Keratinocyte (primary cell): ENCODE measurements around the gene GADD45G. TPM values are rescaled to one million over a fixed set of nuclear protein-coding genes. Genes with fewer than 3 reads are reported as not detected.

Experiments used
- DNase-seq: peaks from one replicate; pipeline ENCODE4 v3.0.0-alpha.2; 2011; ENCODE audit warnings: low read depth, missing footprints, low spot score
- FAIRE-seq: peaks from 2 replicates; lab custom pipeline; 2011; peaks lifted over from hg19 to GRCh38; lab: Jason Lieb, UNC
- H2AFZ ChIP-seq: 2 replicates; pipeline ENCODE4 v1.6.0; 2012; ENCODE audit warnings: low read length, control low read depth, inconsistent platforms; ENCODE audit not compliant: control insufficient read depth
- H3K27ac ChIP-seq: 2 replicates; pipeline ENCODE4 v1.5.1; 2011; ENCODE audit warnings: low read length; ENCODE audit not compliant: control insufficient read depth, insufficient read depth
- H3K27me3 ChIP-seq: 3 replicates; pipeline ENCODE4 v1.6.0; 2011; ENCODE audit warnings: low read length; ENCODE audit not compliant: control insufficient read depth, insufficient read depth; ENCODE audit errors: extremely low read depth
- H3K36me3 ChIP-seq, 2 experiments: 2 replicates in 1 of 2; 3 replicates in 1 of 2; pipeline ENCODE4 v1.5.1; 2011; ENCODE audit warnings: low read length in 2 of 2, mild to moderate bottlenecking in 1 of 2; ENCODE audit not compliant: control insufficient read depth in 2 of 2, insufficient read depth in 2 of 2; ENCODE audit errors: extremely low read depth in 1 of 2
- H3K4me1 ChIP-seq: 3 replicates; pipeline ENCODE4 v1.5.1; 2011; ENCODE audit warnings: low read length; ENCODE audit not compliant: control insufficient read depth, insufficient read depth; ENCODE audit errors: extremely low read depth
- H3K4me2 ChIP-seq: 3 replicates; pipeline ENCODE4 v1.6.0; 2011; ENCODE audit warnings: low read depth, low read length; ENCODE audit not compliant: control insufficient read depth, insufficient read depth; ENCODE audit errors: extremely low read depth
- H3K4me3 ChIP-seq, 3 experiments: fragments of 200-600 bp in 1 of 3; sonication (generic) in 1 of 3; 2 replicates in 2 of 3; 3 replicates in 1 of 3; pipeline ENCODE4 v1.5.1; 2011 to 2016; ENCODE audit warnings: low read length in 3 of 3, mild to moderate bottlenecking in 3 of 3, control low read depth in 2 of 3, inconsistent platforms in 1 of 3, low read depth in 1 of 3, mixed read lengths in 1 of 3, mixed run types in 1 of 3, moderate library complexity in 1 of 3; ENCODE audit not compliant: control insufficient read depth in 2 of 3, insufficient read depth in 2 of 3; ENCODE audit errors: extremely low read depth in 1 of 3
- H3K79me2 ChIP-seq: 2 replicates; pipeline ENCODE4 v1.6.0; 2012; ENCODE audit warnings: low read length; ENCODE audit not compliant: control insufficient read depth, insufficient read depth
- H3K9ac ChIP-seq: 3 replicates; pipeline ENCODE4 v1.6.0; 2011; ENCODE audit warnings: low read length; ENCODE audit not compliant: control insufficient read depth, insufficient read depth; ENCODE audit errors: extremely low read depth
- H3K9me1 ChIP-seq: 3 replicates; pipeline ENCODE4 v1.6.0; 2011; ENCODE audit warnings: low read length; ENCODE audit not compliant: control insufficient read depth, insufficient read depth; ENCODE audit errors: extremely low read depth
- H3K9me3 ChIP-seq: 2 replicates; pipeline ENCODE4 v1.5.1; 2012; ENCODE audit warnings: low read depth, low read length; ENCODE audit not compliant: control insufficient read depth
- H4K20me1 ChIP-seq: 3 replicates; pipeline ENCODE4 v1.6.0; 2011; ENCODE audit warnings: low read length; ENCODE audit not compliant: control insufficient read depth, insufficient read depth; ENCODE audit errors: extremely low read depth
- CTCF ChIP-seq, 3 experiments: IDR thresholded peaks in 1 of 3; conservative IDR thresholded peaks in 1 of 3; optimal IDR thresholded peaks in 1 of 3; 2 replicates in 2 of 3; 3 replicates in 1 of 3; pipeline versions ENCODE3 to v1.5.1; 2011; ENCODE audit warnings: low read length in 3 of 3, mild to moderate bottlenecking in 3 of 3, moderate library complexity in 2 of 3, control low read depth in 1 of 3, inconsistent platforms in 1 of 3; ENCODE audit not compliant: insufficient read depth in 2 of 3; ENCODE audit errors: extremely low read depth in 1 of 3
- EZH2 ChIP-seq: IDR thresholded peaks from one replicate; pipeline ENCODE4 v1.6.1; 2012; ENCODE audit warnings: inconsistent platforms, mild to moderate bottlenecking, low read length, moderate library complexity
- dilution Hi-C: fragments of 300-500 bp; cut with MboI; formaldehyde crosslinking; loops from one replicate; pipeline ENCODE4 v1.7.0; 2020; ENCODE audit warnings: low sequenced_read_pairs; ENCODE audit not compliant: extremely low pct_ligation_motif_present
- polyA plus RNA-seq, 5 experiments: library from polyadenylated mRNA; depleted of rRNA in 3 of 5; stranded (reverse) in 3 of 5; stranded (forward) in 1 of 5; unstranded in 1 of 5; fragments of >200 nt; gene quantifications; 1 replicate in 1 of 5; 2 replicates in 3 of 5; 3 replicates in 1 of 5; pipeline versions ENCODE4 v1.2.1 to v1.2.3, GENCODE V29; 2011 to 2012; ENCODE audit warnings: missing spikeins in 2 of 5, low read depth in 1 of 5, low replicate concordance in 1 of 5

The GADD45G gene
- polyA plus RNA-seq, 1 donor (not counting 4 experiments of a cell fraction or from before 2014, with no cell fraction given) = 0.05 TPM

- FAIRE-seq (no peak), DNase-seq (no peak)
- H3K9ac ChIP-seq = no peak overlapping the region
- peaks cover 24% of the 10 kb centered on the region for H3K27me3 ChIP-seq
- dilution Hi-C loops = loop anchor here (10.0 kb wide), 1 partner anchor 496 kb away; no protein-coding TSS in a partner anchor
- H4K20me1 ChIP-seq = no peaks in the 10 kb centered on the region
- no peak overlapping the region for H3K4me3 ChIP-seq
- H3K36me3 ChIP-seq = no peaks in the 10 kb centered on the region
- no peaks in the 10 kb centered on the region for H3K9me1 ChIP-seq
- H3K4me2 ChIP-seq = no peak overlapping the region
- H3K27ac ChIP-seq = no peak overlapping the region
- no peaks in the 10 kb centered on the region for H3K79me2 ChIP-seq
- peaks cover 21% of the 10 kb centered on the region for H3K4me1 ChIP-seq
- H3K9me3 ChIP-seq = peaks cover 4% of the 10 kb centered on the region
- H2AFZ ChIP-seq = no peak overlapping the region
- TF ChIP-seq EZH2 (no peak), CTCF (optimal IDR thresholded peaks at IDR 0.05 in 1 of 3, IDR thresholded peaks at IDR 0.05 in 1 of 3, conservative IDR thresholded peaks at IDR 0.05 in 1 of 3; ENCODE audit: extremely low read depth in 1 of 3, insufficient read depth in 2 of 3, low read length in 3 of 3) (no peak)
Observed at GRCh38 chr9:89608641-89609335, 4.0 kb downstream of the GADD45G start.

GRCh38 chr9:89609426-89610006 lies 4.7 kb downstream of the GADD45G start:
- H3K9me1 ChIP-seq = no peaks in the 10 kb centered on the region
- no peak overlapping the region for H3K4me2 ChIP-seq
- H4K20me1 ChIP-seq = no peaks in the 10 kb centered on the region
- no peaks in the 10 kb centered on the region for H3K36me3 ChIP-seq
- dilution Hi-C loops = loop anchor here (10.0 kb wide), 1 partner anchor 495 kb away; no protein-coding TSS in a partner anchor
- H3K9me3 ChIP-seq = peaks cover 4% of the 10 kb centered on the region
- DNase-seq (no peak), FAIRE-seq (no peak)
- H3K27ac ChIP-seq = no peak overlapping the region
- H2AFZ ChIP-seq = no peak overlapping the region
- H3K4me1 ChIP-seq = peaks cover 16% of the 10 kb centered on the region
- TF ChIP-seq EZH2 (no peak), CTCF (optimal IDR thresholded peaks at IDR 0.05 in 1 of 3, IDR thresholded peaks at IDR 0.05 in 1 of 3, conservative IDR thresholded peaks at IDR 0.05 in 1 of 3; ENCODE audit: extremely low read depth in 1 of 3, insufficient read depth in 2 of 3, low read length in 3 of 3) (no peak)
- no peaks in the 10 kb centered on the region for H3K79me2 ChIP-seq
- peaks cover 18% of the 10 kb centered on the region for H3K27me3 ChIP-seq
- no peak overlapping the region for H3K4me3 ChIP-seq
- no peak overlapping the region for H3K9ac ChIP-seq
